HEK293T (cell line): ENCODE measurements around the gene KIF16B.

ENCODE experiments used
- BHLHE40 ChIP-seq: fragments of 450-650 bp; IDR thresholded peaks from 2 replicates; pipeline ENCODE4 v1.6.1; 2016; ENCODE audit warnings: mild to moderate bottlenecking, moderate library complexity, borderline replicate concordance
- CTBP1 ChIP-seq: fragments of 450-650 bp; IDR thresholded peaks from 2 replicates; pipeline ENCODE4 v1.6.1; 2016; ENCODE audit warnings: borderline replicate concordance
- ELF4 ChIP-seq: fragments of 450-650 bp; IDR thresholded peaks from 2 replicates; pipeline ENCODE4 v1.6.1; 2017; ENCODE audit warnings: antibody characterized with exemption
- FOXA1 ChIP-seq: fragments of 450-650 bp; IDR thresholded peaks from 2 replicates; pipeline ENCODE4 v1.6.1; 2016; ENCODE audit warnings: mild to moderate bottlenecking
- FOXM1 ChIP-seq: fragments of 450-650 bp; IDR thresholded peaks from 2 replicates; pipeline ENCODE4 v1.6.1; 2017; ENCODE audit warnings: mild to moderate bottlenecking, borderline replicate concordance
- HDGF ChIP-seq: fragments of 450-650 bp; IDR thresholded peaks from 2 replicates; pipeline ENCODE4 v1.6.1; 2017; ENCODE audit warnings: antibody characterized with exemption, borderline replicate concordance
- LEF1 ChIP-seq: fragments of 450-650 bp; IDR thresholded peaks from 2 replicates; pipeline ENCODE4 v1.6.1; 2017; ENCODE audit warnings: mild to moderate bottlenecking, borderline replicate concordance
- NFRKB ChIP-seq: fragments of 450-650 bp; IDR thresholded peaks from 2 replicates; pipeline ENCODE4 v1.6.1; 2016; ENCODE audit warnings: mild to moderate bottlenecking, moderate library complexity
- SP1 ChIP-seq: fragments of 450-650 bp; IDR thresholded peaks from 2 replicates; pipeline ENCODE4 v1.6.1; 2017
- TARDBP ChIP-seq: fragments of 450-650 bp; IDR thresholded peaks from 2 replicates; pipeline ENCODE4 v1.6.1; 2016
- TF ChIP-seq, protein P1 (sequence below): fragments of 450-650 bp; IDR thresholded peaks from 2 replicates; pipeline ENCODE4 v1.6.1; 2016

GRCh38 chr20:16505894-16506293 lies 67.4 kb downstream of the KIF16B start:
- TF ChIP-seq SP1 (no peak), HDGF (no peak), BHLHE40 (no peak), LEF1 (no peak), FOXA1 (no peak), ELF4 (no peak), FOXM1 (no peak), CTBP1 (no peak), NFRKB (no peak), TARDBP (no peak)
- TF ChIP-seq, protein P1, sequence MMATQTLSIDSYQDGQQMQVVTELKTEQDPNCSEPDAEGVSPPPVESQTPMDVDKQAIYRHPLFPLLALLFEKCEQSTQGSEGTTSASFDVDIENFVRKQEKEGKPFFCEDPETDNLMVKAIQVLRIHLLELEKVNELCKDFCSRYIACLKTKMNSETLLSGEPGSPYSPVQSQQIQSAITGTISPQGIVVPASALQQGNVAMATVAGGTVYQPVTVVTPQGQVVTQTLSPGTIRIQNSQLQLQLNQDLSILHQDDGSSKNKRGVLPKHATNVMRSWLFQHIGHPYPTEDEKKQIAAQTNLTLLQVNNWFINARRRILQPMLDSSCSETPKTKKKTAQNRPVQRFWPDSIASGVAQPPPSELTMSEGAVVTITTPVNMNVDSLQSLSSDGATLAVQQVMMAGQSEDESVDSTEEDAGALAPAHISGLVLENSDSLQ, result no peak
